NCI-H69 (cell line): ENCODE data around the gene COMMD6.

Source experiments
- DNase-seq: peaks from one replicate; lab custom pipeline; 2025; lab: John Stamatoyannopoulos, UW

Gene COMMD6

GRCh38 chr13:75521956-75522355 lies 15.7 kb downstream of the COMMD6 start:
- no peak for DNase-seq

- no peak for DNase-seq
Observed at GRCh38 chr13:75518439-75519088, 19.1 kb downstream of the COMMD6 start.

- no peak for DNase-seq
Observed at GRCh38 chr13:75514080-75514995, 23.3 kb downstream of the COMMD6 start.

- no peak for DNase-seq
Observed at GRCh38 chr13:75513271-75513670, 24.4 kb downstream of the COMMD6 start.

GRCh38 chr13:75512253-75512652 lies 25.4 kb downstream of the COMMD6 start:
- no peak for DNase-seq

- DNase-seq: no peak
Observed at GRCh38 chr13:75511051-75511625, 26.5 kb downstream of the COMMD6 start.

GRCh38 chr13:75508002-75508548 lies 29.6 kb downstream of the COMMD6 start:
- DNase-seq: no peak

GRCh38 chr13:75507027-75508001 lies 30.3 kb downstream of the COMMD6 start:
- peak; percentile 79 for DNase-seq

- no peak for DNase-seq
Observed at GRCh38 chr13:75506018-75506417, 31.6 kb downstream of the COMMD6 start.

- DNase-seq: no peak
Observed at GRCh38 chr13:75505327-75505726, 32.3 kb downstream of the COMMD6 start.

- no peak for DNase-seq
Observed at GRCh38 chr13:75495938-75496337, 41.7 kb downstream of the COMMD6 start.

- no peak for DNase-seq
Observed at GRCh38 chr13:75494491-75494890, 43.1 kb downstream of the COMMD6 start.

- DNase-seq: no peak
Observed at GRCh38 chr13:75493156-75493555, 44.5 kb downstream of the COMMD6 start.

- DNase-seq: no peak
Observed at GRCh38 chr13:75492389-75492788, 45.3 kb downstream of the COMMD6 start.

GRCh38 chr13:75491376-75491775 lies 46.3 kb downstream of the COMMD6 start:
- no peak for DNase-seq

GRCh38 chr13:75489502-75490263 lies 48.0 kb downstream of the COMMD6 start:
- peak; percentile 43 for DNase-seq

- no peak for DNase-seq
Observed at GRCh38 chr13:75486146-75487062, 51.2 kb downstream of the COMMD6 start.

GRCh38 chr13:75485286-75486062 lies 52.2 kb downstream of the COMMD6 start:
- no peak for DNase-seq

- no peak for DNase-seq
Observed at GRCh38 chr13:75482820-75483079, 54.9 kb downstream of the COMMD6 start.
